Measurements from ENCODE around the gene SMYD3. TPM values are rescaled to one million over a fixed set of nuclear protein-coding genes. Genes with fewer than 3 reads are reported as not detected.

The SMYD3 gene
- total RNA-seq, 5 donors from 2014 or later (not counting 1 experiment from before 2014, with no cell fraction given) = 17.7 to 37.8 (median 21.9) TPM

DNA sequence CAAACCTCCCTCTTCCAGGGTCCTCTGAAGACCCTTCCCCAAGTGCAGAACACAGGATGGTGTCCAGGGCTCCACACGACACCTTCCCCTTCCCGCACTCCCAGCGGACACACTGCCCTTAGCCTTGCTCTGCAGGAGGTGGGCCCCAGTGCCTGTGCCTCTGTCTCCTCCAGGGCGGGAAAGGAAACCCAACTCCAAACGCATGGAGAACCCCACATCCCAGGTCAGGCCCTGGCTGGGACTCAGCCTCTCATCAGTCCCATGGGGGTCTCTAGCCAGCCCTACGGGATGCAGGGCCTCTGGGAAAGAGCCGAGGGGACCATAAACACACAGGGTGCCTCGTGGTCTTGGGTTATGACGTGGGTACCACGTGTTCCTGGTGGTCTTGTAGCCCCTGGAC lies 5.6 kb upstream of the SMYD3 start:
- H3K4me3 ChIP-seq (ENCODE audit: control insufficient read depth in 1 of 2, extremely low read depth in 1 of 2, low read length in 1 of 2) = no peak overlapping the region
- no peaks in the 10 kb centered on the region for H3K36me3 ChIP-seq (ENCODE audit: control insufficient read depth in 2 of 2, extremely low read depth in 1 of 2, insufficient read depth in 1 of 2, low read length in 1 of 2)
- WGBS (ENCODE audit: insufficient coverage) = 86% methylated on average over 10 of the region's 10 CpGs
- no peak for ATAC-seq (replicated peaks in 1 of 4)
- no peak overlapping the region for H3K27ac ChIP-seq (ENCODE audit: low read length)
- no peak for DNase-seq
- peaks cover 0 to 5% of the 10 kb centered on the region in 2 experiments for H3K4me1 ChIP-seq (ENCODE audit: control insufficient read depth in 1 of 2, extremely low read depth in 1 of 2, insufficient read depth in 2 of 2, low read length in 2 of 2)
- CTCF ChIA-PET = no interaction called here
- peaks cover 0 to 16% (median 11%) of the 10 kb centered on the region in 3 donors for H3K9me3 Mint-ChIP-seq
- H3K4me1 Mint-ChIP-seq = peaks cover 6 to 8% (median 8%) of the 10 kb centered on the region in 3 donors
- H3K9me3 ChIP-seq = no peaks in the 10 kb centered on the region
- H3K27ac Mint-ChIP-seq = no peak overlapping the region
- no peaks in the 10 kb centered on the region for H3K27me3 Mint-ChIP-seq
- H3K36me3 Mint-ChIP-seq = no peaks in the 10 kb centered on the region
- no peak overlapping the region for H3K4me3 Mint-ChIP-seq
- POLR2A ChIA-PET = no interaction called here
- peaks cover 0 to 3% of the 10 kb centered on the region in 2 experiments for H3K27me3 ChIP-seq (replicated peaks in 1 of 2; ENCODE audit: control insufficient read depth in 2 of 2, extremely low read depth in 1 of 2, insufficient read depth in 2 of 2, low read length in 1 of 2)

DNA sequence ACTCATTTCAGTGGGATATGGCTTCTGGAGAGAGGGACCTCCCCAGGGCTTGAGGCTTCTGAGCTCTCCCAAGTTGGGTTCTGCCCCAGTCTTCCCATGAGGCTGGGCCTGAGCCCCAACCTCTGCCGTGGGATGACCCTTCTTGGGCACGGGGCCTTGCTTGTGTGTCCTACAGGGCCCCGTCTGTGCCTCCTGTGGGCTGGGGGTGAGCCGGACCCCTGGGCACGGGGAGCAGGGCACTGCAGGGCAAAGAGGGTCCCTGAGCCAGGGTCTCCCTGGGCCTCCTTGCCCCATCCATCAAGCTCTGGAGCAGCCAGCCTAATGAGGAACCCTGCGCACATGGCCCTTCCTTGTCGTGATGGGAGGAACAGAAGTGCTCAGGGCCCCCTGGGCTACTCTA lies 5.2 kb upstream of the SMYD3 start:
- Histone ChIP-seq H3K4me3 (ENCODE audit: control insufficient read depth in 1 of 2, extremely low read depth in 1 of 2, low read length in 1 of 2) (no peak overlapping the region), H3K9me3 (no peaks in the 10 kb centered on the region), H3K36me3 (ENCODE audit: control insufficient read depth in 2 of 2, extremely low read depth in 1 of 2, insufficient read depth in 1 of 2, low read length in 1 of 2) (no peaks in the 10 kb centered on the region), H3K4me1 (ENCODE audit: control insufficient read depth in 1 of 2, extremely low read depth in 1 of 2, insufficient read depth in 2 of 2, low read length in 2 of 2) (peaks cover 0 to 8% of the 10 kb centered on the region in 2 experiments), H3K27ac (ENCODE audit: low read length) (no peak overlapping the region), H3K27me3 (replicated peaks in 1 of 2; ENCODE audit: control insufficient read depth in 2 of 2, extremely low read depth in 1 of 2, insufficient read depth in 2 of 2, low read length in 1 of 2) (peaks cover 0 to 3% of the 10 kb centered on the region in 2 experiments)
- ATAC-seq (replicated peaks in 1 of 4) = no peak
- H3K27me3 Mint-ChIP-seq = no peaks in the 10 kb centered on the region
- H3K4me3 Mint-ChIP-seq = no peak overlapping the region
- no peaks in the 10 kb centered on the region for H3K36me3 Mint-ChIP-seq
- H3K4me1 Mint-ChIP-seq = peaks cover 10 to 12% (median 11%) of the 10 kb centered on the region in 3 donors
- no peak for DNase-seq
- 96% methylated on average over 7 of the region's 7 CpGs for WGBS (ENCODE audit: insufficient coverage)
- CTCF ChIA-PET = interaction anchor here in 1 of 2 donors (0.7 kb wide), 1 partner anchor 978 kb away, joined by 3 read pairs; no protein-coding TSS in a partner anchor
- POLR2A ChIA-PET = no interaction called here
- no peak overlapping the region for H3K27ac Mint-ChIP-seq
- H3K9me3 Mint-ChIP-seq = peaks cover 0 to 16% (median 11%) of the 10 kb centered on the region in 3 donors

DNA sequence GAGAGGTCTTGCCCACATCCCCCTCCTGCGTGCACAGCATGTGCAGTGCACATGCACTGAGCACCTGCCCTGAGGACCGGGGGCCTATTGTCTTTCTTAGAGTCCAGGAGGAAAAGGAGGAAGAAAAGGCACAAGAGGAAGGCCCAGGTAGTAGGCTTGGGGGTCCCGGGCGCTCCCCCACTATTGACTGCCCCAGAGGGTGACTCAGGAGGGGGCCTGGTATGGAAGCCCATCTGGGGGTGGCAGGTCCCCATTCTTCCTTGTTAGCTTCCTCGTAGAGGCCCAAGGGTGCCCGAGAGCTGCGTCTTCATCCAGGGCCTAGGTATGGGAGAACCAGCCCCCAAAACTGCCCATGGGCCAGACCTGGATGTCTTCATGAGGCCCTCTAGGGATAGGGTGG lies 4.1 kb upstream of the SMYD3 start:
- H3K4me1 Mint-ChIP-seq = peaks cover 14 to 17% (median 15%) of the 10 kb centered on the region in 3 donors
- no peaks in the 10 kb centered on the region for H3K36me3 ChIP-seq (ENCODE audit: control insufficient read depth in 2 of 2, extremely low read depth in 1 of 2, insufficient read depth in 1 of 2, low read length in 1 of 2)
- H3K4me3 ChIP-seq (ENCODE audit: control insufficient read depth in 1 of 2, extremely low read depth in 1 of 2, low read length in 1 of 2) = no peak overlapping the region
- CTCF ChIA-PET = no interaction called here
- no peaks in the 10 kb centered on the region for H3K27me3 Mint-ChIP-seq
- H3K9me3 Mint-ChIP-seq = peaks cover 0 to 16% (median 11%) of the 10 kb centered on the region in 3 donors
- ATAC-seq (replicated peaks in 1 of 4) (no peak), DNase-seq (no peak)
- H3K9me3 ChIP-seq = no peaks in the 10 kb centered on the region
- POLR2A ChIA-PET = interaction anchor here in 1 of 2 donors (0.7 kb wide), 1 partner anchor 122 kb away, joined by 4 read pairs; no protein-coding TSS in a partner anchor
- H3K27ac ChIP-seq (ENCODE audit: low read length) = no peak overlapping the region
- H3K4me1 ChIP-seq (ENCODE audit: control insufficient read depth in 1 of 2, extremely low read depth in 1 of 2, insufficient read depth in 2 of 2, low read length in 2 of 2) = peaks cover 0 to 12% of the 10 kb centered on the region in 2 experiments
- H3K27ac Mint-ChIP-seq = no peak overlapping the region
- 94% methylated on average over 6 of the region's 7 CpGs for WGBS (ENCODE audit: insufficient coverage)
- no peak overlapping the region for H3K4me3 Mint-ChIP-seq
- no peaks in the 10 kb centered on the region for H3K36me3 Mint-ChIP-seq
- H3K27me3 ChIP-seq (replicated peaks in 1 of 2; ENCODE audit: control insufficient read depth in 2 of 2, extremely low read depth in 1 of 2, insufficient read depth in 2 of 2, low read length in 1 of 2) = peaks cover 0 to 3% of the 10 kb centered on the region in 2 experiments

DNA sequence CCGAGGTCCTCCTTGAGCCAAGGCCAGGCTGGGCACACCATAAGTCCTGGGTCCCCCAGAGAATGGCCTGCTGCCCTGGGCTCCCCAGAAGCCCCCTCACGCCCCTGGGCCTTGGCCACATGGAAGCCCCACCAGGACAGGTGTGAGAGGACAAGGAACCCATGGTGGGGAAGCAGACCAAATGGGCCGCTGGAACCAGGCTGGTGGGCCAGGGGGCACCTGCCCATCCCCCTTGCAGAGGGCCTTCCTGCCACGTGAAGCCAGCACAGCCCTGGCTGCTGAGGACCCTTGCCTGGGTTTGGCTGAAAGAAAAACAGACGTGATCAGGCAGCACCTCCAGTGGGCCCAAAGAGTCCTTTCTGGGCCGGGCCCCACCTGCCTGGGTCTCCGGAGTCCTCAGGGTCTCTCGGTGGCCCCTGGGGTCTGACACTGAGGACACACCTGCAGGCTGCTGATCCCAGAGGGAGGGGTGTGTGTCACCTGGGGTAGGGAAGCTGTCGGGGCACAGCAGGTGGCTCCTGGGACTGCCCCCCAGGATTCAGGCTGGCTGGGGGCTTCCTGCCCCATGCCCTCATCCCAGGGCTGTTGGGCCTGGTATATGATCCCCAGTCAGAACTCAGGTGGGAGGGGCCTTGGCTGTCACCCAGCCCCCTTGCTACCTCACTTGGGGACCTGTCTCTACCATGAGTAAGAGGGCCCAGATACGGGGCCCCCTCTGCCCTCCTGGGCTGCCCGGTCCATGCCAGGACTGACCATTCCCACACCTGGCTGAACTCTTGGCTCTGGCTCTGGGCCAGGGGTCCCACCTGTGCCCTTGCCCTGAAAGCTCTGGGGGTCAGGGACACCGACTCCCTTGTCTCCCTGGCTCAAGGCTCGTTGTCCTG lies 3.3 kb upstream of the SMYD3 start:
- Histone ChIP-seq H3K9me3 (no peaks in the 10 kb centered on the region), H3K36me3 (ENCODE audit: control insufficient read depth in 2 of 2, extremely low read depth in 1 of 2, insufficient read depth in 1 of 2, low read length in 1 of 2) (no peaks in the 10 kb centered on the region), H3K4me3 (ENCODE audit: control insufficient read depth in 1 of 2, extremely low read depth in 1 of 2, low read length in 1 of 2) (no peak overlapping the region), H3K27me3 (replicated peaks in 1 of 2; ENCODE audit: control insufficient read depth in 2 of 2, extremely low read depth in 1 of 2, insufficient read depth in 2 of 2, low read length in 1 of 2) (peaks cover 0 to 3% of the 10 kb centered on the region in 2 experiments), H3K4me1 (ENCODE audit: control insufficient read depth in 1 of 2, extremely low read depth in 1 of 2, insufficient read depth in 2 of 2, low read length in 2 of 2) (peaks cover 0 to 16% of the 10 kb centered on the region in 2 experiments), H3K27ac (ENCODE audit: low read length) (no peak overlapping the region)
- Mint-ChIP-seq H3K4me1 (peaks cover 22 to 25% (median 23%) of the 10 kb centered on the region in 3 donors), H3K27ac (no peak overlapping the region), H3K27me3 (no peaks in the 10 kb centered on the region), H3K4me3 (no peak overlapping the region), H3K36me3 (no peaks in the 10 kb centered on the region), H3K9me3 (peaks cover 0 to 11% (median 5%) of the 10 kb centered on the region in 3 donors)
- DNase-seq = no peak
- CTCF ChIA-PET = no interaction called here
- ATAC-seq (replicated peaks in 1 of 4) = no peak
- WGBS (ENCODE audit: insufficient coverage) = 84% methylated on average over 12 of the region's 13 CpGs
- POLR2A ChIA-PET = no interaction called here

DNA sequence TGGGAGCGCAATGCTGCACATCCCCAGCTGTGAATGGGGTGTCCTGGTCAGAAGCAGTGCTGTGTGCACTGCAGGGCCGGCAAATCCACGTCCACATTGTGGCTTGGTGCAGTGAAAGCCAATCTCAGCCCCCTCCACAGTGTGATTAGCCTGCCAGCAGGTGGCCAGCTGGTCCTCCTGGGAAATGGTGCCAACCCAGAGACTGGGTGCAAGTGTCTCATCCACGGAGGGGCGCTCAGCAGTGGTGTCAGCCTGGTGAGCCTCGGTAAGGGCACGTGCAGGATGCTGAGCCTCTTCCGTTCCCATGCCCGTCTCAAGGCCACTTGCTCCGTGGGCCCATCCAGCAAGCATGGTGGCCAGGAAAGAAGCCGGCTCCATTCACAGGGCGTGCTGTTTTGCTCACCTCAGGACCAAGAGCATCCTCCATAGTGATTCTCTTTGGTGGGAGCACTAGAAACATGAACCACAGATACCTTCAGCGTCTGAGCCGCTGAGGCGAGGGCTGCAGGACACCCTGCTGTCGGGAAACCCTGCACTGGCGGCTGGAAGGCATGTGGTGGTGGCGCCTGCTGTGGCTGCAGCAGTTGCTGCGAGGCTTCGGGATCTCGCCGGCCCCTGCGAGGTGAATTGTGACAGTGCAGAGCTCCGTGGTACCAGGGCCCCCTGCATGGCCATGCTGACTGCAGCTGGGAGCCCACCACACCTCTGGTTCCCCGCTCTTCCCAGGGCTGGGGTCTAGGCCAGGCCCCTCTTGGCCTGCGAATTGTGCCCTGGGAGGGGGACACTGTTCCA lies 2.0 kb upstream of the SMYD3 start:
- WGBS (ENCODE audit: insufficient coverage) = 97% methylated on average over 19 of the region's 26 CpGs
- peak overlapping the region in 1 of 3 donors; percentile 90 for H3K4me3 Mint-ChIP-seq

DNA sequence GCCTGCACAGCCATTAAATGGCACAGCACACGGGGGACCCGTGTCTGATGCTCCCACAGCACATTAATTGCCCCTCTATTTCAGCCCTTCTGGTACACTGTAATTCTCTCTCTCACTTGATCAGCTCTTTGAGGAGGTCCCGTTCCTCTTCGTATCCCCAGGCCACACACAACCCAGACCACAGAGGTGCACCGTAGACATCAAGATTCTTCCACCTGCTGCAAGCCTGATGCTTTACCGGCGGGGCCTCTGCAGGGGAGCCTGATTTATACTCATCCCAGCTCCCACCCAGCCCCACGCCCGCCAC lies 759 bp downstream of the SMYD3 start:
- 4% methylated on average over 7 of the region's 9 CpGs for WGBS (ENCODE audit: insufficient coverage)
- CTCF ChIA-PET = interaction anchor here in 1 of 2 donors (1.2 kb wide), 1 partner anchor 10 kb away, joined by 6 read pairs; no protein-coding TSS in a partner anchor
- H3K4me3 Mint-ChIP-seq = peak overlapping the region; percentile 85 to 91 (median 90)
- no peaks in the 10 kb centered on the region for H3K9me3 Mint-ChIP-seq
- H3K27ac Mint-ChIP-seq = peak overlapping the region; percentile 75 to 88
- Histone ChIP-seq H3K36me3 (ENCODE audit: control insufficient read depth in 2 of 2, extremely low read depth in 1 of 2, insufficient read depth in 1 of 2, low read length in 1 of 2) (no peaks in the 10 kb centered on the region), H3K9me3 (no peaks in the 10 kb centered on the region), H3K4me1 (ENCODE audit: control insufficient read depth in 1 of 2, extremely low read depth in 1 of 2, insufficient read depth in 2 of 2, low read length in 2 of 2) (peaks cover 0 to 16% of the 10 kb centered on the region in 2 experiments), H3K4me3 (ENCODE audit: control insufficient read depth in 1 of 2, extremely low read depth in 1 of 2, low read length in 1 of 2) (peak overlapping the region; percentile 75 to 85), H3K27me3 (replicated peaks in 1 of 2; ENCODE audit: control insufficient read depth in 2 of 2, extremely low read depth in 1 of 2, insufficient read depth in 2 of 2, low read length in 1 of 2) (peaks cover 0 to 3% of the 10 kb centered on the region in 2 experiments), H3K27ac (ENCODE audit: low read length) (no peak overlapping the region)
- POLR2A ChIA-PET = interaction anchor here in 1 of 2 donors (0.6 kb wide), 1 partner anchor 611 kb away, joined by 4 read pairs; no protein-coding TSS in a partner anchor
- ATAC-seq (replicated peaks in 1 of 4) (peak in 3 of 4 experiments; percentile 1 to 19 (median 2)), DNase-seq (no peak)
- H3K36me3 Mint-ChIP-seq = no peaks in the 10 kb centered on the region
- H3K4me1 Mint-ChIP-seq = peaks cover 26 to 38% (median 30%) of the 10 kb centered on the region in 3 donors
- no peaks in the 10 kb centered on the region for H3K27me3 Mint-ChIP-seq

More for the DNA sequence above, 2.0 kb upstream of the SMYD3 start:
- H3K9me3 Mint-ChIP-seq = peaks cover 0 to under 1% (median 0%) of the 10 kb centered on the region in 3 donors
- Histone ChIP-seq H3K27me3 (replicated peaks in 1 of 2; ENCODE audit: control insufficient read depth in 2 of 2, extremely low read depth in 1 of 2, insufficient read depth in 2 of 2, low read length in 1 of 2) (peaks cover 0 to 3% of the 10 kb centered on the region in 2 experiments), H3K27ac (ENCODE audit: low read length) (no peak overlapping the region), H3K4me3 (ENCODE audit: control insufficient read depth in 1 of 2, extremely low read depth in 1 of 2, low read length in 1 of 2) (no peak overlapping the region), H3K9me3 (no peaks in the 10 kb centered on the region), H3K36me3 (ENCODE audit: control insufficient read depth in 2 of 2, extremely low read depth in 1 of 2, insufficient read depth in 1 of 2, low read length in 1 of 2) (no peaks in the 10 kb centered on the region), H3K4me1 (ENCODE audit: control insufficient read depth in 1 of 2, extremely low read depth in 1 of 2, insufficient read depth in 2 of 2, low read length in 2 of 2) (peaks cover 0 to 16% of the 10 kb centered on the region in 2 experiments)
- ChIA-PET CTCF (interaction anchor here (1.2 to 2.2 kb wide), 2 partner anchors 11 to 12 kb away, joined by 4 to 15 read pairs; no protein-coding TSS in a partner anchor), POLR2A (no interaction called here)
- H3K27me3 Mint-ChIP-seq = no peaks in the 10 kb centered on the region
- no peaks in the 10 kb centered on the region for H3K36me3 Mint-ChIP-seq
- DNase-seq = no peak
- ATAC-seq (replicated peaks in 1 of 4) = no peak
- peaks cover 24 to 28% (median 27%) of the 10 kb centered on the region in 3 donors for H3K4me1 Mint-ChIP-seq
- no peak overlapping the region for H3K27ac Mint-ChIP-seq
